GM12872 (cell line): ENCODE data around the gene DCTPP1.

Experiments
- TF ChIP-seq, protein P1 (sequence below): IDR thresholded peaks from 3 replicates; pipeline ENCODE4 v1.5.1; 2011; ENCODE audit warnings: low read depth, mild to moderate bottlenecking, low read length, moderate library complexity; ENCODE audit not compliant: insufficient read depth

Gene DCTPP1

GRCh38 chr16:30429418-30429677, 482 bp downstream of the DCTPP1 start:
- TF ChIP-seq, protein P1, sequence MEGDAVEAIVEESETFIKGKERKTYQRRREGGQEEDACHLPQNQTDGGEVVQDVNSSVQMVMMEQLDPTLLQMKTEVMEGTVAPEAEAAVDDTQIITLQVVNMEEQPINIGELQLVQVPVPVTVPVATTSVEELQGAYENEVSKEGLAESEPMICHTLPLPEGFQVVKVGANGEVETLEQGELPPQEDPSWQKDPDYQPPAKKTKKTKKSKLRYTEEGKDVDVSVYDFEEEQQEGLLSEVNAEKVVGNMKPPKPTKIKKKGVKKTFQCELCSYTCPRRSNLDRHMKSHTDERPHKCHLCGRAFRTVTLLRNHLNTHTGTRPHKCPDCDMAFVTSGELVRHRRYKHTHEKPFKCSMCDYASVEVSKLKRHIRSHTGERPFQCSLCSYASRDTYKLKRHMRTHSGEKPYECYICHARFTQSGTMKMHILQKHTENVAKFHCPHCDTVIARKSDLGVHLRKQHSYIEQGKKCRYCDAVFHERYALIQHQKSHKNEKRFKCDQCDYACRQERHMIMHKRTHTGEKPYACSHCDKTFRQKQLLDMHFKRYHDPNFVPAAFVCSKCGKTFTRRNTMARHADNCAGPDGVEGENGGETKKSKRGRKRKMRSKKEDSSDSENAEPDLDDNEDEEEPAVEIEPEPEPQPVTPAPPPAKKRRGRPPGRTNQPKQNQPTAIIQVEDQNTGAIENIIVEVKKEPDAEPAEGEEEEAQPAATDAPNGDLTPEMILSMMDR: no peak

DNA sequence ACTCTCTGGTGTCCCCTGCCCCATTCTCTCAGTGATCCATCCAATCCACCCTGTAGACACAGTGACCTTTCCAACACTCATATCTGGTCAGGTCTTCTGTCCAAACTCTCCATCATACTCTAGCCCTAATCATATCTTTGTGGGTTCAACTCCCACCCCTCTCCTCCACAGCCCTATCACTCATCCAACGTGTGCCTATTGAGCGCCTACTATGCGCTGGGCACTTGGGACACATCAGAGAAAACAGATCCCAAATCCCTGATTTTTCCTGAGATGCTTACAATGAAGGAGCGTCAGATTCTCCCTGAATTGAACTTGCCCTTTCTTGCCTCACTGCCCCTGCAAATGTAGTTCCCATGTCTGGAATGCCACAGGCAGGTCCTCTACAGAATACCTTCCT, 1.8 kb downstream of the DCTPP1 start:
- TF ChIP-seq, protein P1: no peak

GRCh38 chr16:30421010-30421409, 8.8 kb downstream of the DCTPP1 start:
- TF ChIP-seq, protein P1: no peak

DNA sequence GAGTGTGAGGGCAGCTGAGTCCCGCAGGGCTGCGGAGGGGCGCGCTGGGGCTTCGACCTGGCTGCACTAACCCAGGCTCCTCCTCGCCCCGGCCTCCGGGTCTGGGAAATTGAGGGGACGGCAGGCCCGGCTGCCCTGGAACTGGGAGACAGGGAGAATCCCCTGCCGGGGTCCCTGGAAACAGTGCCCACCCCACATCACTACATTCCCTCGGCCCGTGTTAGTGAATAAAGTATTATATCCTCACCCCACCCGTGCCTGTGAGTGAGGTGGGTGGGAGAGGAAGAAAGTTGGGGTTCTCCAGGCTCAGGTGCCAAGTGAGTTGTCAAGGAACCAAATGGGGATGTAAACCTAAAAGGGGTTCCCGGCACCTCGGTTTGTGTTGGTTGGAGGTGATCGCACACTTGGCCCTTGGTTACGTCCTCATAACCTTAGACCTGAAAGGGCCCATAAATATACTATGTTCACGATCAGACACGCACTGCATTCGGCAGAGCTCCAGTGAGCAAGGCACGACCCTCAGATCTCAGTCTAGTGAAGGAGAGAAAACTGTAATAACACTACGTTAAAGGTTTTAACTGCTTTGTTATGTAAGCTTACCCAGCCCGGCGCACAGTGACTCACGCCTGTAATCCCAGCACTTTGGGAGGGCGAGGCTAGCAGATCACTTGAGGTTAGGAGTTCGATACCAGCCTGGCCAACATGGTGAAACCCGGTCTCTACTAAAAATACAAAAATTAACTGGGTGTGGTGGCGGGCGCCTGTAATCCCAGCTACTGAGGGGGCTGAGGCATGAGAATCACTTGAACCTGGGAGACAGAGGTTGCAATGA, 11.3 kb downstream of the DCTPP1 start:
- TF ChIP-seq, protein P1: no peak

DNA sequence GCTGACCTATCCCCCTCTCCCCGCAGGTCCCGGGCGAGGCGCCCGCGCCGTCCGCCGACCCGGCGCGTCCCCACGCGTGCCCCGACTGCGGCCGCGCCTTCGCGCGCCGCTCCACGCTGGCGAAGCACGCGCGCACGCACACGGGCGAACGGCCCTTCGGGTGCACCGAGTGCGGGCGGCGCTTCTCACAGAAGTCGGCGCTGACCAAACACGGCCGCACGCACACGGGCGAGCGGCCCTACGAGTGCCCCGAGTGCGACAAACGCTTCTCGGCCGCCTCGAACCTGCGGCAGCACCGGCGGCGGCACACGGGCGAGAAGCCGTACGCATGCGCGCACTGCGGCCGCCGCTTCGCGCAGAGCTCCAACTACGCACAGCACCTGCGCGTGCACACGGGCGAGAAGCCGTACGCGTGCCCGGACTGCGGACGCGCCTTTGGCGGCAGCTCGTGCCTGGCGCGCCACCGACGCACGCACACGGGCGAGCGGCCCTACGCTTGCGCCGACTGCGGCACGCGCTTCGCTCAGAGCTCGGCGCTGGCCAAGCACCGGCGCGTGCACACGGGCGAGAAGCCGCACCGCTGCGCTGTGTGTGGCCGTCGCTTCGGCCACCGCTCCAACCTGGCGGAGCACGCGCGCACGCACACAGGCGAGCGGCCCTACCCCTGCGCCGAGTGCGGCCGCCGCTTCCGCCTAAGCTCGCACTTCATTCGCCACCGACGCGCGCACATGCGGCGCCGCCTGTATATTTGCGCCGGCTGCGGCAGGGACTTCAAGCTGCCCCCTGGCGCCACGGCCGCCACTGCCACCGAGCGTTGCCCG, 12.1 kb downstream of the DCTPP1 start:
- TF ChIP-seq, protein P1: peak; percentile 35; the same call in 2 of the 3 replicates

GRCh38 chr16:30416624-30417528, 13.0 kb downstream of the DCTPP1 start:
- TF ChIP-seq, protein P1: no peak

DNA sequence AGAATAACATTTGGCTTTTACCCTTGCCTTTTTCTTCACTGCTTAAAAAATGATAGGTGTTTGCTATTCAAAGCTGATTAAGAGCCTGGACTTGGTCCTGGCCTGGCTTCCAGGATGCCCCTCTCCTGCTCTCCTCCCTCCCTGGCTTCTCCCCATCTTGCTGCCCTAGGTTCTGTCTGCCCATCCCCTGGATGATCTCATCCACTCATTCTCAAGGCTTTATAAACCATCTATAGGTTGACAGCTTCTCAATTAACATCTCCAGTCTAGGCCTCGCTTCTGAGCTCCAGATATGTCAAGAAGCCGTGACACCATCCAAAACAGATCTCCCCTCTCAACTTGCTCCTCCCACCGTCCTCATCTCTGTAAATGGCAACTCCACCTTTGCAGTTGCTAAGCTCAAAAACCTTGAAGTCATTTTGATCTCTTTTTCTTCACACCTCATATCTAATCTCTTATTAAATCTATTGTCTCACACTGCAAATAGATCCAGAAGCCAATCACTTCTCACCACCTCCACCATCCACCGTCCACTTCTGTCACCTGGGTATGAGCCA, 13.7 kb downstream of the DCTPP1 start:
- TF ChIP-seq, protein P1: no peak
